Stomach (tissue), 4 donors: ENCODE measurements around the gene FCHSD2.

Source experiments
- EP300 ChIP-seq: sonication (generic); formaldehyde crosslinking; IDR thresholded peaks from one replicate; pipeline ENCODE4 v1.6.1; 2017; ENCODE audit warnings: antibody characterized with exemption
- POLR2A ChIP-seq, 4 donors: fragments of 450-650 bp; IDR thresholded peaks; one replicate each; pipeline ENCODE4 v1.6.1; 2016; ENCODE audit warnings: antibody characterized with exemption in 4 of 4, control low read depth in 2 of 4, mild to moderate bottlenecking in 1 of 4, moderate library complexity in 1 of 4
- POLR2AphosphoS5 ChIP-seq, 3 donors: sonication (generic); formaldehyde crosslinking; IDR thresholded peaks; one replicate each; pipeline ENCODE4 v1.6.1; 2016; ENCODE audit warnings: antibody characterized with exemption in 3 of 3
- TF ChIP-seq, protein P1 (sequence below), 7 experiments: fragments of 450-650 bp in 4 of 7; fragments of 200-600 bp in 3 of 7; sonication (generic) in 3 of 7; IDR thresholded peaks; one replicate each; pipeline ENCODE4 v1.5.1; 2016 to 2019; ENCODE audit warnings: antibody characterized with exemption in 7 of 7, control low read depth in 2 of 7, mild to moderate bottlenecking in 1 of 7

DNA sequence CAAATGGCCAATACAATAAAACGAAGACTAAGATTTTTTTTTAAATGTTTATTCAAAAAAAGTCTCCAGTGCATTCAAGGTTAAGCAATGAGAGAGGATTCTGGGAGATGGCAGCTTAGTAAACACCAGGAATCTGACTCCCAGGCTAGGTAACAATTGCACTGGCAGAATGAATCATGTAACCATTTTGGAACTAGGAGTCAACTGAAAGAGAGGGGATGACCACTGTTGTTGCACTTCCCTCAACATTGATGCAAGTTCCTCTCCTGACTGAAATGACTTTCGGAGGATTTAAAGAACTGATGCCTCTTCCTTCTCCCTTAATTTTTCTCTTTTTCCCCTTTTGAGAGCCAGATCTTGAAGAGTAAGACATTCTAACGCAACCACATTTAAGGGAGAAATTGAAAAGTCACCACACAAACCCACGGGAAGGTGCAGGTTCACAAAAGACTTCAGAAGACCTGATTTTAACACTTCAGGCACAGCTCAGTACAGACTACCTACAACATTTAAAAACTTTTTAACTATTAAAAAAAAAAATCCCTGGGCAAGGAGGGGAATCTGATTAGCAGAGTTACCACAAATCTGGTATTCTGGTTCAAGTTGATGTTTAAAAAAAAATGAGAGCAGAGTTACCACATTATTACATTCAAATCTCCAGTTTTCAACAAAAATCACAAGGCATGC lies 56.8 kb downstream of the FCHSD2 start:
- TF ChIP-seq POLR2A (IDR thresholded peaks at IDR 0.05): no peak
- TF ChIP-seq, protein P1, sequence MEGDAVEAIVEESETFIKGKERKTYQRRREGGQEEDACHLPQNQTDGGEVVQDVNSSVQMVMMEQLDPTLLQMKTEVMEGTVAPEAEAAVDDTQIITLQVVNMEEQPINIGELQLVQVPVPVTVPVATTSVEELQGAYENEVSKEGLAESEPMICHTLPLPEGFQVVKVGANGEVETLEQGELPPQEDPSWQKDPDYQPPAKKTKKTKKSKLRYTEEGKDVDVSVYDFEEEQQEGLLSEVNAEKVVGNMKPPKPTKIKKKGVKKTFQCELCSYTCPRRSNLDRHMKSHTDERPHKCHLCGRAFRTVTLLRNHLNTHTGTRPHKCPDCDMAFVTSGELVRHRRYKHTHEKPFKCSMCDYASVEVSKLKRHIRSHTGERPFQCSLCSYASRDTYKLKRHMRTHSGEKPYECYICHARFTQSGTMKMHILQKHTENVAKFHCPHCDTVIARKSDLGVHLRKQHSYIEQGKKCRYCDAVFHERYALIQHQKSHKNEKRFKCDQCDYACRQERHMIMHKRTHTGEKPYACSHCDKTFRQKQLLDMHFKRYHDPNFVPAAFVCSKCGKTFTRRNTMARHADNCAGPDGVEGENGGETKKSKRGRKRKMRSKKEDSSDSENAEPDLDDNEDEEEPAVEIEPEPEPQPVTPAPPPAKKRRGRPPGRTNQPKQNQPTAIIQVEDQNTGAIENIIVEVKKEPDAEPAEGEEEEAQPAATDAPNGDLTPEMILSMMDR (IDR thresholded peaks at IDR 0.05): no peak
- TF ChIP-seq POLR2AphosphoS5 (IDR thresholded peaks at IDR 0.05): no peak
- TF ChIP-seq EP300: no peak
